ENCODE measurements around the gene UPK3A. TPM values are rescaled to one million over a fixed set of nuclear protein-coding genes. Genes with fewer than 3 reads are reported as not detected.
"Not testable (repeated sequence)": the region's sequence is repeated elsewhere in the genome, so short reads cannot be mapped to it uniquely, and the experiment has no call there.

The UPK3A gene
- polyA plus RNA-seq, 1 donor = not detected

DNA sequence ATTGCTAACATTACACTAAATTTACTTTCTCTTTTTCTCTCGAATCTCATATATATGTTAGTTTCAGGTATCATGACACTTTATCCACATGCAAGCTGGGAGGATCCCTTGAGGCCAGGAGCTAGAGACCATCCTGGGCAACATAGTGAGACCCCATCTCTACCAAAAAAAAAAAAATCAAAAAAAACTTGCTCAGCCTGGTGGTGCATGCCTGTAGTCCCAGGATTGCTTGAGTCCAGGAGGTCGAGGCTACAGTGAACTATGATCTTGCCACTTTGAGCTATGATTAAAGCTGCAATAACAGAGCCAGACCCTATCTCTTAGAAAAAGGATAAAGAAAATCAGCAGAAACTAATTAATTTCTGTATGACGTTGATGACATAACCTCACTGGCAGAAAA, 3.7 kb upstream of the UPK3A start:
- no peak for DNase-seq (ENCODE audit: low read depth)

DNA sequence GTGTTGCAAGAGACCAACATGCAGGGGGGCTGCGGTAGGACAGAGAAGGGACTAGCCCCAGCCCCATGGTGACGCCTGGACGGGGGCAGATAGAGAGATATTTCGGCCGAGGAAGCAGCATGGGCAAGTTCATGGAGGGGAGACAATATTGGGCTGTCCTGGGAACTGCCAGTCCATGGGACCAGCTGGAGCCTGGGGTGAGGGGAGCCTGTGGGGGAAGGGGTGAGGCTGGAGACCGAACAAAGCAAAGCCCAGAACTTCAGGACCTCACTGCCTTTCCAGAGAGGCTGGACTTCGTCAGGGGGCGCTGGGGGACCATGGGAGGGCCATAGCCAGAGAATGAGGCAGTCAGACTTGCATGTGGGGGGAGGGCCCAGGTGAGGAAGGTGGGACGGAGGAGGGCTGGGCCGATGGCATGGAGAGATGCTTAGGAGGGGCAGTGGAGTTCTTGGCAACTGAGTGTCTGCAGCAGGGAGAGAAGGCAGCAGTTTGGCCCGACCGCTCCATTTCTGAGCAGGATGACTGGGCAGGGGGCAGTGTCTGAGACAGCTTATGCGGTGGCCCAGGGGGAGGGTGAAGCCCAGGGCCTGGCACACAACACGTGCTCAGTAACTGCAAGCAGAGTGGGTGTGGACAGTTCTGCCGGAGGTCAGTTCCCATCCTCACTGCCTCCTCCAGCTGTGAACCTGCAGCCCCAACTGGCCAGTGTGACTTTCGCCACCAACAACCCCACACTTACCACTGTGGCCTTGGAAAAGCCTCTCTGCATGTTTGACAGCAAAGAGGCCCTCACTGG, 712 bp downstream of the UPK3A start:
- DNase-seq (ENCODE audit: low read depth) = no peak

DNA sequence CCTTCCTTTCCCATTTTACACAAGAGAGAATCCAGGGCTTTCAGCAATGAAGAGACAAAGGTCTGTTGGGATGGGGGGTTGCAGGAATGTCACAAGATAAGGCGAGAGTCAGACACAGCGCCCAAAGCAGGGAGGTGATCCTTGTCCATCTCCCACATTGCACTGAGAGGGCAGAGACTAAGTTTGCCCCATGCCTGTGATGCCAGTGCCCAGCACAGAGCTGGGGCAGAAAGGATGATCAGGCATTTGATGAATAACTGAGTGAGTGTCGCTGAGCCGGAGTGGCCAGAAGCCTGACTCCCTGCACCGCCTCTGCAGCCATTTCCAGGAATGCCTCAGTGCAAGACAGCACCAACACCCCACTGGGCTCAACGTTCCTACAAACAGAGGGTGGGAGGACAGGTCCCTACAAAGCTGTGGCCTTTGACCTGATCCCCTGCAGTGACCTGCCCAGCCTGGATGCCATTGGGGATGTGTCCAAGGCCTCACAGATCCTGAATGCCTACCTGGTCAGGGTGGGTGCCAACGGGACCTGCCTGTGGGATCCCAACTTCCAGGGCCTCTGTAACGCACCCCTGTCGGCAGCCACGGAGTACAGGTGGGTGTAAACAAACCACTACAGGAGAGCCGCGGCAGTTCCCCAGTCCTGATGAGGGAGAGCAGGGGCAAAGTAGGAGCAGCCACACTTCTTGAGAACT, 2.3 kb downstream of the UPK3A start:
- DNase-seq (ENCODE audit: low read depth) = no peak

DNA sequence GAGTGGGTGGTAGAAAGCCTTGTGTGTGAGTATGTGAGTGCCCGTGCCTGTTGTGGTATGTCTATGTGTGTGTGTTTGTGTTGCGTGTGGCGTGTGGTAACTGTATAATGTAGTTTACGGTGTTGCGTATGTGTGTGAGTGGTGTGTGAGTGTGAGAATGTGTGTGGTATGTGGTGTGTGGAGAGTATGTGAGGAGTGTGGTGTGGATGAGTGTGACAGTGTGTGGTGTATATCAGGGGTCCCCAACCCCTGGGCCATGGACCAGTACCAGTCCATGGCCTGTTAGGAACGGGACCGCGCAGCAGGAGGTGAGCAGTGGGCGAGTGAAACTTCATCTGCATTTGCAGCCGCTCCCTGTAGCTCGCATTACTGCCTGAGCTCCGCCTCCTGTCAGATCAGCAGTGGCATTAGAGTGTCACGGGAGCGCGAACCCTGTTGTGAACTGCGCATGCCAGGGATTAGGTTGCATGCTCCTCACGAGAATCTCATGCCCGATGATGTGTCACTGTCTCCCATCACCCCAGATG, 5.7 kb downstream of the UPK3A start:
- DNase-seq (ENCODE audit: low read depth) = no peak

DNA sequence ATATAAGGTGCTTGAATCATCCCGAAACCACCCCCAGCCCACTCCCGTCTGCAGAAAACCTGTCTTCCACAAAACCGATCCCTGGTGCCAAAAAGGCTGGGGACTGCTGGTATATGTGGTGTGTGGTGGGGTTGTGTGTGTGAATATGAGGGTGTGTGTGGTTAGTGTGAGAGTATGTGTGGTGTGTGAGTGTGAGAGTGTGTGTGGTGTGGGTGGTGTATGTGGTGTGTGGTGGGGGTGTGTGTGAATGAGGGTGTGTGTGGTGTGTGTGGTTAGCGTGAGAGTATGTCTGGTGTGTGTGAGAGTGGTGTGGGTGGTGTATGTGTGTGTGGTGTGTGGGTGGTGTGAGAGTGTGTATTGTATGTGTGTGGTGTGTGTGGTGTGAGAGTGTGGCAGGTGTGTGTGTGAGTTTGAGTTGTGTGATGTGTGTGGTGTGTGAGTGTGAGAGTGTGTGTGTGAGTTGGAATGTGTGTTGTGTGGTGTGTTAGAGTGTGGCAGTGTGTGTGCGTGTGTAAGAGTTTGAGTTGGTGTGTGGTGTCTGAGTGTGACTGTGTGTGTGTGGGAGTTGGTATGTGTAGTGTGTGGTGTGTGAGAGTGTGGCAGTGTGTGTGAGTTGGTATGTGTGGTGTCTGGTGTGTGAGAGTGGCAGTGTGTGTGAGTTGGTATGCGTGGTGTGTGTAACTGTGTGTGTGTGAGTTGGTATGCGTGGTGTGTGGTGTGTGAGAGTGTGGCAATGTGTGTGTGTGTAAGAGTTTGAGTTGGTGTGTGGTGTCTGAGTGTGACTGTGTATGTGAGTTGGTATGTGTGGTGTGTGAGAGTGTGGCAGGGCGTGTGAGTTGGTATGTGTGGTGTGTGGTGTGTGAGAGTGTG, 6.5 kb downstream of the UPK3A start:
- DNase-seq (ENCODE audit: low read depth) = no peak

DNA sequence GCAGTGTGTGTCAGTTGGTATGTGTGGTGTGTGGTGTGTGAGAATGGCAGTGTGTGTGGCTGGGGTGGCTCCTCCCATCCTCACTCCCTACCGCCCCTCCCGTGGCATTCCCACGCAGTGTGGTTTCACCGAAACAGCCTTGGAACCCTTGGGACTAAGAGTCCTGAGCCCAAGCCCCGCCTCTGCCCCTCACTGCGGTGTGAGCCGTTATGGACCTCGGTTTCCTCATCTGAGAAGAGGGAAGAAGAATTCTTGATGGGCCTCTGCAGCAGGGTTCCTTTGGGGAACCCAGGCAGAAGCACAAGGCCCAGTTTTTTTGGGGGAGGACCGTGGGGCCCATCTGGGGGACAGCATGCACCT, 7.2 kb downstream of the UPK3A start:
- DNase-seq (ENCODE audit: low read depth) = no peak

DNA sequence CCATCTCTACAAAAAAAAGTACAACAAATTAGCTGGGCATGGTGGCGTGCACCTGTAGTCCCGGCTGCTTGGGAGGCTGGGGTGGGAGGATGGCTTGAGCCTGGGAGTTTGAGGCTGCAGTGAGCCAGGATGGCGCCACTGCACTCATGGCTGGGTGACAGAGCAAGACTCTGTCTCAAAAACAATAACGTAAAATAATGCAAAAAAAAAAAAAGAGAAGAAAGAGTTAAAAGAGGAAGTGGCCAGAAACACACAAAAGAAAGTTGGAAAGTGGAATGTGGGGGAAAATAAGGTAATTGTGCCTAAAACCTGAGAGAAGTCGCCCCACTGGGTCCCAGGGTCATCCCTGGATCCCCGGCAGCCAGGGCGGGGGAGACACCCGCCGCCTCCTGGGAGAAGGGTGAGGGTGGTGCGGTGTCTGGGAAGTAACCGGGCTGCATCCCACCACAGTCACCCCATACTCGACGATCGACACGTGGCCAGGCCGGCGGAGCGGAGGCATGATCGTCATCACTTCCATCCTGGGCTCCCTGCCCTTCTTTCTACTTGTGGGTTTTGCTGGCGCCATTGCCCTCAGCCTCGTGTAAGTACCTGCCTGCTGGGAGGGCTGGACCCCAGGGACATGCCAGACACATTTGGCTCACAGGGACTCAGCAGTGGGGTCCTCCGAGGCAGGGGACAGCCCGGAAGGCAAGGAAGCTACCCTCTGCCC, 8.1 kb downstream of the UPK3A start:
- no peak for DNase-seq (ENCODE audit: low read depth)

DNA sequence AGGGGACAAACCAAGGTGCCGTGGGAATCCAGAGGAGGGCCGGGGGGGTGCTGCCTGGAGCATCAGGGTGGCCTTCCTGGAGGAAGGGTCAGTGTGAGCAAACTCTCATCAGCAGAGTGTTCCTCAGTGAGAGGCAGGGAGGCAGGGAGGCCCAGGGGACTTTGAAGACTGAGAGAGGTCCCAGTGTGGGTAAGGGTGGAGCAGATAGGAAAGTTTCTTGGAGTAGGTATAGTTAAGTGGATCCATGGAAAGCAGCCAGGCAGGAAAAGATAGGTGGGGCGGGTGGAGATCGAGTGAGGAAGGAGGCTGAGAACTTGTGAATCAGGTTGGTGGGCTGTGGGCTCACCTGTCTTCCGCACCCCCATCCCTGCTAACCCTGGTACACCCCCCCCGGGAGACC, 9.3 kb downstream of the UPK3A start:
- no peak for DNase-seq (ENCODE audit: low read depth)

DNA sequence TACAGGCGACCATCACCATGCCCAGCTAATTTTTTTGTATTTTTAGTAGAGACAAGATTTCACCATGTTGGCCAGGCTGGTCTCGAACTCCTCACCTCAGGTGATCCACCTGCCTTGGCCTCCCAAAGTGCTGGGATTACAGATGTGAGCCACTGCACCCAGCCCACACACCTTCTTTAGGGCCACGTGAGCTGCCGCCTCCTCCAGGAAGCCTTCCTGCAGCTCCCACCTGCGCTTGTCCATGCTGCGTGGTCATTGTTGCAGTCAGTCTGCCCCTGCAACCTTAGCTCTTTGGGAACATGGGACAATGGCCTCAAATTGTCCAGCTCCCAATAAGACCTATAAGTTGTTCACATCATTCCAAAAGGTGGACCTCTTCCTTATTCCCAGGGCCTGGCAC, 10.3 kb downstream of the UPK3A start:
- DNase-seq (ENCODE audit: low read depth) = not testable (repeated sequence)

DNA sequence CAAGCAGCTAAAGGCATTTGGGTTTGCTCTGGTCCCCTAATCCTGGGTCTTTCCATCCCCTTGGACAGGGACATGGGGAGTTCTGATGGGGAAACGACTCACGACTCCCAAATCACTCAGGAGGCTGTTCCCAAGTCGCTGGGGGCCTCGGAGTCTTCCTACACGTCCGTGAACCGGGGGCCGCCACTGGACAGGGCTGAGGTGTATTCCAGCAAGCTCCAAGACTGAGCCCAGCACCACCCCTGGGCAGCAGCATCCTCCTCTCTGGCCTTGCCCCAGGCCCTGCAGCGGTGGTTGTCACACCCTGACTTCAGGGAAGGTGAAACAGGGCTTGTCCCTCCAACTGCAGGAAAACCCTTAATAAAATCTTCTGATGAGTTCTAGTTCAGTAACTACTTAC, 10.7 kb downstream of the UPK3A start:
- no peak for DNase-seq (ENCODE audit: low read depth)

DNA sequence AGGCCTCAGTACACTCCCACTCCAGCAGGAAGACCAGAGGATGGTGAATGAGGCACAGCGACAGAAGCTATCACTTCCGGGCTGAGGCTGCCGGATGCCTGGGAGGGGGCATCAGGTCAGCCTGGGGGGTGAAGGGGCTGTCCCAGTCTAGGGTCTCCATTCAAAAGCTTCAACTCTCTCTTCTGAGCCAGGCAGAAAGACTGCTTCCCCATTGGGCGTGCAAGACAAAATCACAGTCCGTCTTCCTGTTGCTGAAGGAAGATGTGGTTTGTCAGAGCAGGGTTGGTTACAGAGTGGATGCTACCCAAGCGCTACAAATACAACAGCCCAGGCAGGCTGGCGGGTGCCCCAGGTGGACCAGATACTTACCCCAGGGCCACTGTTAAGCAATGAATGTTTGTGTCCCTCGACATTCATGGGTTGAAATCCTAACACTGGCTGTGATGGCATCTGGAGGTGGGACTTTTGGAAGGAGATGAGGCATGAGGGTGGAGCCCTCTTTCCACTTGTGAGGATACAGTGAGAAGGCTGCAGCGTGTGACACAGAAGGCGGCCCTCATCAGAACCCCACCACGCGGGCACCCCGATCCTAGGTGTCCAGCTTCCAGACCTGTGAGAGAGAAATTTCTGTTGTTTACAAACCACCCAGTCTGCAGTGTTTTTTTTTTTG, 12.0 kb downstream of the UPK3A start:
- no peak for DNase-seq (ENCODE audit: low read depth)

DNA sequence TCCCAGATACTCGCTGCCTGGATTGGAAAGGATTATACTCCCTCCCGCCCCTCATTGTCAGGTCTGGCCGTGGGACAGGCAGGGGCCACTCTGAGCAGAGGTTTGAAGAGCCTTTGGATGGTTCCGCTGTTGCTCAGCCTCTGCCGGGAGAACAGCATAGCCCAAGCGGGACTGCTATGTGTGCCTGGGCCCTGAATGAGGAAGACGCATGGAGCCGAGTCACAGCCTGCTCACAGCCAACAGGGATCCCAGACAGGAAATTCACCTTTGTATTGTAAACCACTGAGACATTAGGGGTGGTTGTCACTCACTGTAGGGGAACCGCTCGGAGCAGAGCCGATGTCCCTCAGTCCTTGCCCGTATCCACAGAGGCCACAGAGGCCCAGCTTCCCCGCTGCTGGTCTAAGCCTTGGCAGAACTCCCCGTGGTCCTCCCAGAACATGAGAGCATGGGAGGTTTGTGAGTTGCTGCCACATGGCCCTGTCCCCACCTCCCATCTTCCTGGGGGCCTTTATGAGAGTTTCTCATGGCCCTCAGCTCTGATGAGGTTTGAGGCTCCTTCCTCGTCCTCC, 14.3 kb downstream of the UPK3A start:
- no peak for DNase-seq (ENCODE audit: low read depth)

DNA sequence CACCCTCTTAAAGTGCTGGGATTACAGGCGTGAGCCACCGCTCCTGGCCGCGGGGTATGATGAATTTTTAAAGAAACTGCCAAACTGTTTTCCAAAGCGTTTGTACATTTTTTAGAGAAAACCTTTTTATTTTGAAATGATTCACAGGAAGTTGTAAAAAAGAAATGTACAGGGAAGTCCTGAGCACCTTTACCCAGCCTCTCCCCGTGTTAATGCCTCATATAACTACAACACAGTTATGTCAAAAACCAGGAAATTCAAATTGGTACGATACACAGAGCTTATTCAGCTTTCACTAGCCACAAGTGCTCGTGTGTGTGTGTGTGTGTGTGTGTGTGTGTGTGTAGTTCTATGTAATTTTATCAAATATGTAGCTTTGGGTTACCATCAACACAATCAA, 18.0 kb downstream of the UPK3A start:
- no peak for DNase-seq (ENCODE audit: low read depth)

DNA sequence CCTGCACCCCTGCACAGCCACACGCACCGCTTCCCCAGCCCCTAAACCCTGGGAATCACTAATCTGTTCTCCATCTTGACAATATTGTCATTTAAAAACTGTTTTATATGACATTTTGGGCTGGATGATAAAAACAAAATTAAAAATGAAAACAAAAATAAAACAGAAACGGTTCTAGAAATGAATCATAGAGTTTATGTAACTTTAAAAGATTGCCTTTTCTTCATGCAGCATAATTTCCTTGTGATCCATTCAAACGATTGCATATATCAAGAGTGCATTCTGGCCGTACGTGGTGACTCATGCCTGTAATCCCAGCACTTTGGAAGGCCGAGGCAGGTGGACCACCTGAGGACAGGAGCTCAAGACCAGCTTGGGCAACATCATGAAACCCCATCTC, 18.4 kb downstream of the UPK3A start:
- DNase-seq (ENCODE audit: low read depth) = no peak

DNA sequence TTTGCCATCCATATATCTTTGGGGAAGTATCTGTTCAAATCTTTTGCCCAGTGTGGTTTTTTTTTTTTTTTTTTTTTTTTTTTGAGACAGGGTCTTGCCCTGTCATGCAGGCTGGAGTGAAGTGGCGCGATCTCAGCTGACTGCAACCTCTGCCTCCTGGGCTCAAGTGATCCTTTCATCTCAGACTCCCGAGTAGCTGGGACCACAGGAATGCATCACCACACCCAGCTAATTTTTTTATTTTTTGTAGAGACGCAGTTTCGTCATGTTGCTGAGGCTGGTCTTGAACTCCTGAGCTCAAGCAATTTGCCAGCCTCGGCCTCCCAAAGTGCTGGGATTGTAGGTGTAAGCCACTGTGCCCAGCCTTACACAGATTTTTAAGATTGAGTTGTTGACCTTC, 20.2 kb downstream of the UPK3A start:
- DNase-seq (ENCODE audit: low read depth) = no peak

DNA sequence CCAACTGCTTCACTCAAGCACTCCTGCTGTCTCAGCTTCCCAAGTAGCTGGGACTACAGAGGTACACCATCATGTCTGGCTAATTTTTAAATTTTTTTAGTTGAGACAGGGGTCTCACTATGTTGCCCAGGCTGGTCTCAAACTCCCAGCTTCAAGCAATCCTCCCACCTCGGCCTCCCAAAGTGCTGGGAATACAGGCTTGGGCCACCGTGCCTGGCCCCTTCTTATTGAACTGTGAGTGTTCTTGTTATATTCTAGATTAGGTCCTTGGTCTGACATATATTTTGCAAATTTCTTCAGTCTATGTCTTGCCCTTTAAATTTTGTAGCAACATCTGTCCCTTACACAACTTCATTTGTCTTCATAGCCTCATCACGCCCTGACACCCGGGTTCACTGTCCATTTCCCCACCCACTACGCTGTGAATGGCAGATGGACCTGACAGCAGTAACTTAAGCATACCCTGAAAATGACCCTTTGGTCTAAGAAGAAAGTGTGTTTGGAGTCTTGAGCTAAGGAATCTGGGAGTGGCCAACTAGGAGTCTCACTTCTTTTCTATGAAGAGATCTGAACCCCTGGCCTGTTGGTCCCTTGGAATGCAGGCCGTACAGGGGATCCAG, 20.8 kb downstream of the UPK3A start:
- DNase-seq (ENCODE audit: low read depth) = no peak

DNA sequence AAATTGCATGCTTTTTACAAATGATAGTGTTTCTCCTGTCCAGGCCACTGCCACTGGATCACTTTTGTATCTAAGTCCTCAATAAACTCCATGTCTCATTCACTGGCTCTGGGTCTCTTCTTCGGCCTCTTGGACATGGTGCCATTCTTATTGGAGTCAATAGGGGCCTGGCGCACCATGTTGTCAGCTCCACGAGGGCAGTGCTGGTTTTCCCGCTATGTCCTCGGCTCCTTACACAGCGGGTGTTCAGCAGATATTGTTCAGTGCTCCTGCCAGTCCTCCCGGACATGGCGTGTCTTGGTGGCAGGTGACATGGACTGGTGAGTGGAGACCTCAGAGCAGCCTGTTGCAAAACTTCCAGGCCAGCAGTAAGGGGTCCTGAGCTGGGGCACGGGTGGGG, 21.4 kb downstream of the UPK3A start:
- DNase-seq (ENCODE audit: low read depth) = no peak

DNA sequence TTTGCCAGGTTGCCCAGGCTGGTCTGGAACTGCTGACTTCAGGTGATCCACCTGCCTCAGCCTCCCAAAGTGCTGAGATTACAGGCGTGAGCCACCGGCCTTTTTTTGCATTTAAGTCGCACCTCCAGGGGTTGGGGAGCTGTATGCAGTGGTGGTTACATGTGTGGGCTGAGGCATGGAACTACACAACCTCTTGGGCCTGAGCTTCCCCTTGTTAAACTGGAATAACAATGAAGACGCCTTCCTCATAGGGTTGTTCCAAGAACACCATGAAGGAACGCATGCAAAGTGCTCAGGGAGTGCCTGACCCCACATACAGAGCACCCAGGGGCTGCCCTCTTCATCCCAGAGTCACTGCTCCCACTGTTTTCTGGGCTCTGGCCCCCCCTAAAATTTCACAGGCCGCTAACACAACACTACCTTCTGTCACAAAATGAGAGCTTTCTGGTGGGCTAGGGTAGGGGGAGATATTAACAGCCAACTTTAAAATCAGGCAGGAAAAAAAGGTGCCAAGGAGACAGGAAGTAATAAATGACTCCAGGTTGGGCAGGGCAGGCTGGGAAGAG, 23.7 kb downstream of the UPK3A start:
- DNase-seq (ENCODE audit: low read depth) = no peak

DNA sequence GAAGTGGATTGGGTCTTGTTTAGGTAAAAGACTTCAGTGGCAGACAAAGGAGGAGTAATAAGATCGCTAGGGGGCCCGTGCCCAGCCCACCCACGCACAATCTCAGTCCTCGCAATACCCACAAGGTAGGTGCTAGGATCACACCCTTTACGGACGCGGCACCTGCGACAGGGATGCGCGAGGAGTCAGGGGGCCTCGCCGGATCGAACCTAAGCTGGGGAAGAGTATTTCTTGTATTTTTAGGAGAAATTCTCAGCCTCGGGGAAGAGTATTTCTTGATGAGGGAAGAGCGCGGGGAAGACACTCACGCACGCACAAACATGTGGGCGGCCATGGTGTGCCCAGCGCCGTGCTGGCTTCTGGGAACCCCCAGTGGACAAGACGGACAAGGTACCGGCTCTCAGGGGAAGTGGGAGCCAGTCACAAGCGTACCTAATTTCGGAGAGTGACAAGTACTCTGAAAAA, 24.2 kb downstream of the UPK3A start:
- no peak for DNase-seq (ENCODE audit: low read depth)
